RWPE1 (cell line): ENCODE measurements around the gene DPH2.

Source experiments
- CTCF ChIA-PET: fragments of 350-600 bp; sonication (Branson Sonifier 250); formaldehyde crosslinking; extraction: SDS; loops from one replicate; lab custom pipeline; 2021; lab: Yijun Ruan, JAX
- POLR2A ChIA-PET: fragments of 400-600 bp; formaldehyde crosslinking; extraction: SDS; loops from one replicate; lab custom pipeline; 2020; ENCODE audit warnings: antibody characterized with exemption; ENCODE audit not compliant: low non-redundant PET; lab: Yijun Ruan, JAX
- DNase-seq: peaks from one replicate; pipeline ENCODE4 v3.0.0; 2012; ENCODE audit warnings: low spot score
- H3K27ac ChIP-seq: fragments of 450-650 bp; 2 replicates; pipeline ENCODE4 v1.5.1; 2017
- CTCF ChIP-seq: fragments of 450-650 bp; conservative IDR thresholded peaks from 2 replicates; pipeline ENCODE4 v1.5.1; 2017; ENCODE audit warnings: low read depth, mild to moderate bottlenecking

The DPH2 gene

GRCh38 chr1:43984855-43985254 lies 15.0 kb downstream of the DPH2 start:
- CTCF ChIA-PET: no interaction called here
- DNase-seq: no peak
- no peak for TF ChIP-seq CTCF
- peak overlapping the region; percentile 94; the same call in 1 of the 2 replicates for H3K27ac ChIP-seq
- POLR2A ChIA-PET: no interaction called here

- no peak for TF ChIP-seq CTCF
- peak overlapping the region; percentile 94; the same call in 1 of the 2 replicates for H3K27ac ChIP-seq
- CTCF ChIA-PET: interaction anchor here (2.3 kb wide), 1 partner anchor 52 kb away, joined by 7 read pairs; the partner anchor contains the start of gene ARTN
- POLR2A ChIA-PET: no interaction called here
- no peak for DNase-seq
Observed at GRCh38 chr1:43985984-43986595, 16.3 kb downstream of the DPH2 start.

DNA sequence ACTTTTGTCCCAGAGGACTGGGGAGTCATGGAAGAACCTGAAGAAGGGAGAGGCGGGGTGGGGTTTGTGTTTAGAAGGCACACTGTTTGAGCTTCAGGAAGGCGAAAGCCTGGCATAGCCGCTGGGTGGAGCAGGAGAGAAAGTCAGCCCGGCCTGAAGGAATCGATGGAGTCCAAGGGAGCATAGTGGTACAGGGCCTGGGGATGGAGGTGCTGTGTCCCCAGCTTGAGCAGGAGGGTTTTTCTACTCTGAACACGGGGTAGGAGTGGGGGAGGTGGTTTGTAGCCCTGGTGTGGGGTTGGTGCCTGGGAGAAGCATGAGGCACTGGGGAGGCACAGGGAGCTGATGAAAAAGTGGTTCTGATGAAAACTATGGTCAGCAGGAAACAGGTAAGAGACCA lies 16.9 kb downstream of the DPH2 start:
- POLR2A ChIA-PET: no interaction called here
- DNase-seq: no peak
- CTCF ChIA-PET: interaction anchor here (2.3 kb wide), 1 partner anchor 52 kb away, joined by 7 read pairs; the partner anchor contains the start of gene ARTN
- H3K27ac ChIP-seq: peak overlapping the region; percentile 58
- TF ChIP-seq CTCF: no peak

GRCh38 chr1:43987159-43987902 lies 17.5 kb downstream of the DPH2 start:
- ChIA-PET POLR2A (no interaction called here), CTCF (interaction anchor here (2.3 kb wide), 1 partner anchor 53 kb away, joined by 7 read pairs; the partner anchor contains the start of gene ARTN)
- no peak for DNase-seq
- peak overlapping the region; percentile 58 for H3K27ac ChIP-seq
- no peak for TF ChIP-seq CTCF

DNA sequence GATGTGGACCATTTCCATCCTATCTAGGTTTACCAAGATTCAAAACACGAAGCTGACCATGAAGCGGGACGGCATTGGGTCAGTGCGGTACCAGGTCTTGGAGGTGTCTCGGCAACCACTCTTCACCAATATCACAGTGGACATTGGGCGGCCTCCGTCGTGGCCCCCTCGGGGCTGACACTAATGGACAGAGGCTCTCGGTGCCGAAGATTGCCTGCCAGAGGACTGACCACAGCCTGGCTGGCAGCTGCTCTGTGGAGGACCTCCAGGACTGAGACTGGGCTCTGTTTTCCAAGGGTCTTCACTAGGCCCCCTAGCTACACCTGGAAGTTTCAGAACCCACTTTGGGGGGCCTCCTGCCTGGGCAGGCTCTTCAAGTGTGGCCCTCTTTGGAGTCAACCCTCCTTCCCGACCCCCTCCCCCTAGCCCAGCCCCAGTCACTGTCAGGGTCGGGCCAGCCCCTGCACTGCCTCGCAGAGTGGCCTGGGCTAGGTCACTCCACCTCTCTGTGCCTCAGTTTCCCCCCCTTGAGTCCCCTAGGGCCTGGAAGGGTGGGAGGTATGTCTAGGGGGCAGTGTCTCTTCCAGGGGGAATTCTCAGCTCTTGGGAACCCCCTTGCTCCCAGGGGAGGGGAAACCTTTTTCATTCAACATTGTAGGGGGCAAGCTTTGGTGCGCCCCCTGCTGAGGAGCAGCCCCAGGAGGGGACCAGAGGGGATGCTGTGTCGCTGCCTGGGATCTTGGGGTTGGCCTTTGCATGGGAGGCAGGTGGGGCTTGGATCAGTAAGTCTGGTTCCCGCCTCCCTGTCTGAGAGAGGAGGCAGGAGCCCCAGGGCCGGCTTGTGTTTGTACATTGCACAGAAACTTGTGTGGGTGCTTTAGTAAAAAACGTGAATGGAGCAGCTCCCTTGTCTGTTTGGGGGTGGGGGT lies 20.7 kb downstream of the DPH2 start:
- DNase-seq: no peak
- ChIA-PET CTCF (interaction anchor here (0.6 kb wide), 2 partner anchors 56 to 227 kb away, joined by 4 read pairs; no protein-coding TSS in a partner anchor), POLR2A (interaction anchor here (0.5 to 0.9 kb wide), 3 partner anchors 10 to 693 kb away, joined by 3 read pairs; partner anchors contain the start of gene ATP6V0B)
- TF ChIP-seq CTCF: no peak
- peak overlapping the region; percentile 87 for H3K27ac ChIP-seq

GRCh38 chr1:43991200-43991475 lies 21.3 kb downstream of the DPH2 start:
- DNase-seq: no peak
- CTCF ChIA-PET: interaction anchor here (0.6 kb wide), 1 partner anchor 228 kb away, joined by 4 read pairs; no protein-coding TSS in a partner anchor
- TF ChIP-seq CTCF: no peak
- H3K27ac ChIP-seq: peak overlapping the region; percentile 87
- POLR2A ChIA-PET: interaction anchor here (0.6 kb wide), 1 partner anchor 692 kb away, joined by 3 read pairs; no protein-coding TSS in a partner anchor
